IMR-90 (cell line): ENCODE results near the gene SNCA. TPM values are rescaled to one million over a fixed set of nuclear protein-coding genes. Genes with fewer than 3 reads are reported as not detected.

ENCODE experiments used
- ATAC-seq: fragments of 200-7000 bp; cut with Tn5 transposase; 2 replicates; pipeline ENCODE4 v1.9.1; 2020; ENCODE audit warnings: low read depth, mild to moderate bottlenecking, moderate library complexity
- BruUV-seq: library from RNA; stranded (reverse); fragments of 400-500 nt; replicated peaks from 2 replicates; lab custom pipeline; 2021; lab: Mats Ljungman, UMichigan
- CTCF ChIA-PET: fragments of 300-600 bp; formaldehyde crosslinking; extraction: SDS; loops from one replicate; lab custom pipeline; 2021; ENCODE audit warnings: antibody characterized with exemption; lab: Yijun Ruan, JAX
- POLR2A ChIA-PET: fragments of 300-600 bp; sonication (Branson Sonifier 250); formaldehyde crosslinking; loops from one replicate; lab custom pipeline; 2022; ENCODE audit warnings: antibody characterized with exemption; ENCODE audit not compliant: unreplicated experiment; lab: Charles Lee
- DNase-seq: peaks from one replicate; pipeline ENCODE4 v3.0.0; 2013
- H2AFZ ChIP-seq: replicated peaks from 2 replicates; pipeline ENCODE3; 2013; ENCODE audit warnings: low read length, mild to moderate bottlenecking; ENCODE audit not compliant: poor library complexity
- H2AK5ac ChIP-seq: 2 replicates; pipeline ENCODE4 v1.6.1; 2013; ENCODE audit warnings: low read depth, low read length, inconsistent platforms
- H2AK9ac ChIP-seq: replicated peaks from 2 replicates; pipeline ENCODE3; 2013; ENCODE audit warnings: mild to moderate bottlenecking, low read depth, low read length, moderate library complexity; ENCODE audit not compliant: poor library complexity
- H2BK120ac ChIP-seq: 2 replicates; pipeline ENCODE4 v1.6.1; 2013; ENCODE audit warnings: low read depth, low read length, inconsistent platforms
- H2BK15ac ChIP-seq: 3 replicates; pipeline ENCODE4 v1.6.1; 2013; ENCODE audit warnings: low read depth, low read length, inconsistent platforms
- H2BK20ac ChIP-seq: 2 replicates; pipeline ENCODE4 v1.6.1; 2013; ENCODE audit warnings: low read depth, mild to moderate bottlenecking, inconsistent platforms, low read length, moderate library complexity
- H2BK5ac ChIP-seq: 2 replicates; pipeline ENCODE4 v1.6.1; 2013; ENCODE audit warnings: mild to moderate bottlenecking, low read depth, low read length, inconsistent platforms; ENCODE audit not compliant: poor library complexity, severe bottlenecking
- H3K14ac ChIP-seq: replicated peaks from 2 replicates; pipeline ENCODE4 v1.6.1; 2013; ENCODE audit warnings: low read depth, low read length, inconsistent platforms
- H3K18ac ChIP-seq: 2 replicates; pipeline ENCODE4 v1.6.1; 2013; ENCODE audit warnings: low read depth, low read length, control low read depth
- H3K23ac ChIP-seq: 2 replicates; pipeline ENCODE4 v1.6.1; 2013; ENCODE audit warnings: low read depth, low read length, inconsistent platforms
- H3K27ac ChIP-seq: 2 replicates; pipeline ENCODE4 v1.5.1; 2013; ENCODE audit warnings: mild to moderate bottlenecking, control low read depth, low read length; ENCODE audit not compliant: insufficient read depth
- H3K27me3 ChIP-seq: 2 replicates; pipeline ENCODE4 v1.6.1; 2013; ENCODE audit warnings: low read length; ENCODE audit not compliant: control insufficient read depth, insufficient read depth
- H3K36me3 ChIP-seq: 2 replicates; pipeline ENCODE4 v1.6.1; 2013; ENCODE audit warnings: low read length, mixed read lengths; ENCODE audit not compliant: control insufficient read depth, insufficient read depth
- H3K4ac ChIP-seq: 2 replicates; pipeline ENCODE4 v1.6.1; 2013; ENCODE audit warnings: low read depth, low read length, inconsistent platforms
- H3K4me1 ChIP-seq: 2 replicates; pipeline ENCODE4 v1.6.1; 2013; ENCODE audit warnings: low read length, mixed read lengths; ENCODE audit not compliant: control insufficient read depth, insufficient read depth
- H3K4me2 ChIP-seq: 2 replicates; pipeline ENCODE4 v1.6.1; 2013; ENCODE audit warnings: low read depth, mild to moderate bottlenecking, control low read depth, low read length, moderate library complexity
- H3K4me3 ChIP-seq: 2 replicates; pipeline ENCODE4 v1.5.1; 2013; ENCODE audit warnings: low read depth, mild to moderate bottlenecking, control low read depth, low read length, moderate library complexity; ENCODE audit not compliant: insufficient read depth
- H3K56ac ChIP-seq: 2 replicates; pipeline ENCODE4 v1.6.1; 2013; ENCODE audit warnings: low read length, inconsistent platforms; ENCODE audit not compliant: insufficient read depth; ENCODE audit errors: extremely low read depth
- H3K79me1 ChIP-seq, 2 experiments: 2 replicates each; pipeline ENCODE4 v1.6.1; 2013; ENCODE audit warnings: low read length in 2 of 2, inconsistent platforms in 1 of 2, low read depth in 1 of 2
- H3K9ac ChIP-seq: 2 replicates; pipeline ENCODE4 v1.6.1; 2013; ENCODE audit warnings: low read depth, low read length, control low read depth
- H3K9me1 ChIP-seq: 2 replicates; pipeline ENCODE4 v1.6.1; 2013; ENCODE audit warnings: low read length, inconsistent platforms; ENCODE audit not compliant: insufficient read depth
- H3K9me3 ChIP-seq: 2 replicates; pipeline ENCODE4 v1.6.1; 2013; ENCODE audit warnings: low read length; ENCODE audit not compliant: control insufficient read depth, insufficient read depth
- H4K20me1 ChIP-seq: 2 replicates; pipeline ENCODE4 v1.6.1; 2013; ENCODE audit warnings: low read length, inconsistent platforms; ENCODE audit not compliant: insufficient read depth
- H4K5ac ChIP-seq: 2 replicates; pipeline ENCODE4 v1.6.1; 2013; ENCODE audit warnings: mild to moderate bottlenecking, low read depth, low read length, control low read depth
- H4K8ac ChIP-seq, 2 experiments: 2 replicates each; pipeline ENCODE4 v1.6.1; 2013; ENCODE audit warnings: low read depth in 2 of 2, low read length in 2 of 2, control low read depth in 1 of 2, inconsistent platforms in 1 of 2
- H4K91ac ChIP-seq: 2 replicates; pipeline ENCODE4 v1.6.1; 2013; ENCODE audit warnings: low read depth, low read length, inconsistent platforms; ENCODE audit not compliant: insufficient read depth
- BHLHE40 ChIP-seq: fragments of 150-350 bp; IDR thresholded peaks from 2 replicates; pipeline ENCODE4 v1.6.1; 2016; ENCODE audit warnings: mild to moderate bottlenecking, low read depth, low read length
- CEBPB ChIP-seq: IDR thresholded peaks from 2 replicates; pipeline ENCODE4 v1.6.1; 2012; ENCODE audit warnings: low read depth, low read length, improper control_type of control experiment
- CHD1 ChIP-seq: IDR thresholded peaks from 2 replicates; pipeline ENCODE4 v1.6.1; 2012; ENCODE audit warnings: low read depth, low read length, improper control_type of control experiment
- CTCF ChIP-seq: conservative IDR thresholded peaks from 2 replicates; pipeline ENCODE4 v1.5.1; 2012; ENCODE audit warnings: mild to moderate bottlenecking, low read depth, low read length, improper control_type of control experiment
- ELK1 ChIP-seq: fragments of 150-350 bp; IDR thresholded peaks from 2 replicates; pipeline ENCODE4 v1.6.1; 2016; ENCODE audit warnings: low read depth, mild to moderate bottlenecking, low read length, moderate library complexity, borderline replicate concordance
- FOS ChIP-seq: fragments of 150-350 bp; IDR thresholded peaks from 2 replicates; pipeline ENCODE4 v1.6.1; 2016; ENCODE audit warnings: low read depth, low read length
- MAFK ChIP-seq: IDR thresholded peaks from 2 replicates; pipeline ENCODE4 v1.6.1; 2012; ENCODE audit warnings: low read depth, low read length, improper control_type of control experiment
- MAZ ChIP-seq: IDR thresholded peaks from 2 replicates; pipeline ENCODE4 v1.6.1; 2012; ENCODE audit warnings: low read depth, mild to moderate bottlenecking, low read length, improper control_type of control experiment, moderate library complexity, borderline replicate concordance
- MXI1 ChIP-seq: IDR thresholded peaks from 2 replicates; pipeline ENCODE4 v1.6.1; 2012; ENCODE audit warnings: low read depth, mild to moderate bottlenecking, low read length, moderate library complexity, borderline replicate concordance
- NFE2L2 ChIP-seq: fragments of 150-350 bp; IDR thresholded peaks from 2 replicates; pipeline ENCODE4 v1.6.1; 2016; ENCODE audit warnings: low read depth, mild to moderate bottlenecking, low read length
- POLR2A ChIP-seq: IDR thresholded peaks from 2 replicates; pipeline ENCODE4 v1.6.1; 2012; ENCODE audit warnings: mild to moderate bottlenecking, low read depth, low read length
- RAD21 ChIP-seq: IDR thresholded peaks from 2 replicates; pipeline ENCODE4 v1.6.1; 2012; ENCODE audit warnings: low read length, improper control_type of control experiment
- RCOR1 ChIP-seq: IDR thresholded peaks from 2 replicates; pipeline ENCODE4 v1.6.1; 2012; ENCODE audit warnings: mild to moderate bottlenecking, low read length, improper control_type of control experiment; ENCODE audit not compliant: insufficient replicate concordance
- RFX5 ChIP-seq: IDR thresholded peaks from 2 replicates; pipeline ENCODE4 v1.8.0; 2012; ENCODE audit warnings: low read depth, mild to moderate bottlenecking, low read length, moderate library complexity
- SMC3 ChIP-seq: fragments of 150-350 bp; IDR thresholded peaks from 2 replicates; pipeline ENCODE4 v1.6.1; 2016; ENCODE audit warnings: low read depth, mild to moderate bottlenecking, antibody characterized with exemption, low read length, moderate library complexity
- USF2 ChIP-seq: fragments of 150-350 bp; IDR thresholded peaks from 2 replicates; pipeline ENCODE4 v1.6.1; 2017; ENCODE audit warnings: mild to moderate bottlenecking, antibody characterized with exemption, low read length, low read depth
- WGBS, 2 experiments: methylation state at CpG; one replicate each; pipeline versions ENCODE4 v1.1.5 to v1.1.7; 2013; ENCODE audit warnings: missing lambda C conversion rate in 2 of 2; ENCODE audit not compliant: insufficient read length in 1 of 2; ENCODE audit errors: extremely low coverage in 2 of 2; 5-methylcytosine and 5-hydroxymethylcytosine counted together
- dilution Hi-C: fragments of 300-500 bp; cut with HindIII; formaldehyde crosslinking; loops from one replicate; pipeline ENCODE4 v1.14.3; 2018; ENCODE audit warnings: low sequenced_read_pairs; ENCODE audit not compliant: unreplicated experiment
- in situ Hi-C: fragments of 300-500 bp; cut with MboI; formaldehyde crosslinking; loops from 3 replicates; pipeline ENCODE4 v1.14.3; 2019; ENCODE audit warnings: low sequenced_read_pairs, inconsistent platforms, mixed read lengths
- intact Hi-C: fragments of 100-400 bp; cut with micrococcal nuclease; formaldehyde crosslinking; loops from 2 replicates; pipeline ENCODE4 v1.10.0; 2022
- polyA plus RNA-seq, 3 experiments: library from polyadenylated mRNA; depleted of rRNA; stranded (reverse); fragments of >200 nt; gene quantifications; 2 replicates each; pipeline ENCODE4 v1.2.3, GENCODE V29; 2012; ENCODE audit warnings: low replicate concordance in 1 of 3
- total RNA-seq: library from RNA; depleted of rRNA; stranded (reverse); fragments of >200 nt; gene quantifications from 2 replicates; pipeline ENCODE4 v1.2.3, GENCODE V29; 2012

Gene SNCA
- total and polyA plus RNA-seq, 2 of the 4 experiments (the other 2 are of a cell fraction) = 0.36 to 0.46 TPM

GRCh38 chr4:89800527-89801103 is 36.3 kb downstream of the SNCA start:
- H3K56ac ChIP-seq = no peak overlapping the region
- no peak overlapping the region for H4K8ac ChIP-seq
- H2BK5ac ChIP-seq = no peak overlapping the region
- CTCF ChIA-PET = no interaction called here
- TF ChIP-seq POLR2A (no peak), SMC3 (no peak), NFE2L2 (no peak), USF2 (no peak), ELK1 (no peak), CTCF (no peak), CEBPB (no peak), FOS (no peak), RFX5 (no peak), MXI1 (no peak), RCOR1 (no peak), BHLHE40 (no peak), CHD1 (no peak), MAFK (no peak), MAZ (no peak), RAD21 (no peak)
- no peaks in the 10 kb centered on the region for H4K20me1 ChIP-seq
- no peaks in the 10 kb centered on the region for H3K36me3 ChIP-seq
- peak; percentile 44 for ATAC-seq
- no peak overlapping the region for H3K14ac ChIP-seq
- no peak overlapping the region for H2AK5ac ChIP-seq
- H3K18ac ChIP-seq = no peak overlapping the region
- H4K5ac ChIP-seq = no peak overlapping the region
- H2BK20ac ChIP-seq = no peak overlapping the region
- H2AFZ ChIP-seq = no peak overlapping the region
- POLR2A ChIA-PET = no interaction called here
- H3K9me3 ChIP-seq = no peaks in the 10 kb centered on the region
- H3K4me1 ChIP-seq = peaks cover 2% of the 10 kb centered on the region; the same call in 1 of the 2 replicates
- no peak overlapping the region for H3K23ac ChIP-seq
- H3K4me3 ChIP-seq = no peak overlapping the region
- no peak overlapping the region for H3K9ac ChIP-seq
- no peak overlapping the region for H3K27ac ChIP-seq
- dilution Hi-C loops (no loop called here), intact Hi-C loops (no loop called here), in situ Hi-C loops (no loop called here)
- H2BK15ac ChIP-seq = no peak overlapping the region
- no peaks in the 10 kb centered on the region for H3K27me3 ChIP-seq
- no peaks in the 10 kb centered on the region for H3K9me1 ChIP-seq
- no peaks in the 10 kb centered on the region for H3K79me1 ChIP-seq
- H2BK120ac ChIP-seq = no peak overlapping the region
- no CpG with 5 or more reads among the region's 3 CpGs for WGBS, 2 experiments
- H3K4ac ChIP-seq = no peak overlapping the region
- H2AK9ac ChIP-seq = no peak overlapping the region
- no peak overlapping the region for H3K4me2 ChIP-seq
- peak; percentile 5 for DNase-seq
- H4K91ac ChIP-seq = no peak overlapping the region
- BruUV-seq = no TSS peak
